ENCODE results near the gene GBA3.

Gene GBA3

GRCh38 chr4:22692736-22693135 lies at the start of gene GBA3:
GBA3 (plus strand) TSS chr4:22692937.
- no peak for DNase-seq

GRCh38 chr4:22643952-22644351 lies 48.8 kb upstream of the GBA3 start:
- DNase-seq = no peak

- DNase-seq = no peak
Measured at GRCh38 chr4:22645481-22646182, 47.1 kb upstream of the GBA3 start.

- DNase-seq = no peak
Measured at GRCh38 chr4:22648996-22649395, 43.7 kb upstream of the GBA3 start.

- DNase-seq = no peak
Measured at GRCh38 chr4:22650771-22651170, 42.0 kb upstream of the GBA3 start.

DNA sequence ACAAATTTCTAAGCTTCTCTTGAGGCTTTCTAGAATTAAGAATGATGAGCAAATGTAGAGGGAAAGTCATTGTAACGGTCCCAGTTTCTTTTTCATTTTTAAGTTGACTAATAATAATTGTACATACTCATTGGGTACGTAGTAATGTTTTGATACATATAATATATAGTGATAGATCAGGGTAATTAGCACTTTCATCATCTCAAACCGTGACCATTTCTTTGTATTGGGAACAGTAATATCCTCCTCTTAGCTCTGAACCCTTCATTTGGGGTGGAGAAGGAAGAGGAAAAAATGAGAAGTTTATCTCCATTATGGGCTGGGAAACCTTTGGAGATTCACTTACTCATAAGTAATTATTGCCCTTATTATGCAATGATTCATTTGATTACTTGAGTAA lies 39.0 kb upstream of the GBA3 start:
- DNase-seq = no peak

GRCh38 chr4:22661443-22661842 lies 31.3 kb upstream of the GBA3 start:
- DNase-seq = no peak

DNA sequence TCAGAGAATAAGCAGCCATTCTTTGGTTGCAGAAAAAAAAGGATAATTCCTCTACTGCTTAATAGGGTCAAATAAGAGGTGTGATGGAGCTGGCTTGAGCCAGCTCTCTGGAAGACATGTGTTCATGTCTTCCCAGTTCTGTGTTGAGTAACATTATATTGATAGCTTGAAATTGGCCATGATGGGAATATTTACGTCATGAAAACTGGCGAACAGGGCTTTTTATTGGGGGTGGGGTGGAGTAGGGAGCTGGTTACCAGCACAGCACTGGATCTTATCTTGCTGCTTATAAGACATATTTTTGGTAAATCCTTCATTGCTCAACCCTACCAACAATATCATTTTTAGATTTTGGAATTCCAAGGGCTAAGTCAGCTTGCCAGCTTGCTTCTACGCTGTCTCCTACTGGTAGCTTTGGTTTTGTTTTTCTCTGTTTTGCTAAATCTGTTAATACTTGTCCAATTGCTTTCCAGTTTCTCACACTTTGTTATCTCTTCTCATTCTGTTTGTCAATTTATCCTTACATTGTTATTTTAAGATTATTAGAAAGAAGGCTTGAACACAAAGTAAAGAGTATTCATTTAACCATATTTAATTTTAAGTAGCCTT lies 25.3 kb upstream of the GBA3 start:
- DNase-seq = no peak

GRCh38 chr4:22668301-22668700 lies 24.4 kb upstream of the GBA3 start:
- DNase-seq = no peak

GRCh38 chr4:22668702-22669101 lies 24.0 kb upstream of the GBA3 start:
- no peak for DNase-seq

DNA sequence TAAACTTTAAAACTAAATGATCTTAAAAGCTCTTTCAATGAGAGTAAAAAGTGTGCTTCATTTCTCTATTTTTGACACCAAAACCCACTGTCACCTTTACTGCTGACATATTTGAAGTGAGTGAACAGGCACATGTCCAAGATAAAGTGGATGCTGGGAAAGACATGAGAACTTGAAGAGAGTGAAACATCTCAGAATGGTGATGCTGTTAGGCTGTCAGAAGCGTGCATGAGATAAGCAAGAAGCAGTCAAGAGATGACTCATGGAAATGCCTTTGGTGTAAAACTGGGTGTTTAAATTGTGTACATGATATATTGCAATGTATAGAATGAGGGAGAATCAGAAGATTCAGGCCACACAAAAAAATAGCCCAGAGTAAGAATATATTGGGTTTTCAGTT lies 21.8 kb upstream of the GBA3 start:
- no peak for DNase-seq

- DNase-seq = no peak
Measured at GRCh38 chr4:22672519-22672918, 20.2 kb upstream of the GBA3 start.

DNA sequence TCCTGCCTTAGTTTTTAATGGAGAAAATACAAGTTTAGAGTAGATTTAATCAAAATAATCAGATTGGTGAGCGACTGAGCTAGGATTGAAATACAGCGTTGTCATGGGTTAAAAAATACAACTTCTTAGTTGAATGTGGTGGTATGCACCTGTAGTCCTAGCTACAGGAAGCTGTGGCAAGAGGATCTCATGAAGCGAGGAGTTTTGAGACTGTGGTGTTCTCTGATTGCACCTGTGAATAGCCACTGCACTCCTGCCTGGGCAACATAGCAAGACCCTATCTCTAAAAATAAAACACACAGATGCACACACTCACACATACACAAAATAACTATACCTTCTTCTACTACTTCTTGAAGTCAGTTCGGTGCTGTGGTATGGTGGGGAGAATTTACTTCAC lies 19.8 kb upstream of the GBA3 start:
- no peak for DNase-seq

DNA sequence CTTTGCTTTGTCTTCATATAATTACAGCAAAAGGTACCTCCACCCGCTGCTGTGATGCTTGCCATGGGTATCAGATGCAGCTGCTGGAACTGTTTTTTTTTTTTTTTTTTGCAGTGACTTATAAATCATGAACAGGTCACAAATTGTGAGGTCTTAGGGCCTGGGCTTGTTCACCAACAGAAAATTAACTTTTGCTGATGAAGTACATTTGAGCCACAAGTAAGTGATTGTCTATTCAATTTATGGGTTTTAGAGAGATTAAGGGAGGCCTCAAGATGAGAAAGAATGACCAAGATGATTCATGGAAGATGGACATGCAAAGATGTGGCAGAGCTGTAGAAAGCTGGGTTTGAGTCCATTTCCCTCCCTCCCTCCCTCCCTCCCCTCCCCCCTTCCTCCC lies 18.0 kb upstream of the GBA3 start:
- no peak for DNase-seq

DNA sequence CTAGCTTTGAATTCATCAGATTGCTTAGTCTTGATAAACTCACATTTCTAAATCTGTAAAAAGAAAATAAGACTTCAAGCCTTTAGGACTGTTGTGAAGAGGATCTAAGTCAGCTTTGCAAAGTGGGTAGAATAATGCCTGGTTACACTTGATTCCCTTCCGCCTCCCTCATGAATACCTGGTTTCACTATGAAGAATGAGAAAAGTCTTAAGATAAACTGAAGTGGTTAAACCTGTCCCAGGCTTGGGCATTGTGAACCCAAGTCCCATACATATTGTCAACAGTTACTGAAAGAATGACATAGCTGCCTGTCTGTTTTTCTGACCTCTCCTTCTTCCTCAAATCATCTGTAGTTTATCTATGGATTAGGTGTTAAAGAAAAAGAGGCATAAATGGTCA lies 16.7 kb upstream of the GBA3 start:
- DNase-seq = no peak

DNA sequence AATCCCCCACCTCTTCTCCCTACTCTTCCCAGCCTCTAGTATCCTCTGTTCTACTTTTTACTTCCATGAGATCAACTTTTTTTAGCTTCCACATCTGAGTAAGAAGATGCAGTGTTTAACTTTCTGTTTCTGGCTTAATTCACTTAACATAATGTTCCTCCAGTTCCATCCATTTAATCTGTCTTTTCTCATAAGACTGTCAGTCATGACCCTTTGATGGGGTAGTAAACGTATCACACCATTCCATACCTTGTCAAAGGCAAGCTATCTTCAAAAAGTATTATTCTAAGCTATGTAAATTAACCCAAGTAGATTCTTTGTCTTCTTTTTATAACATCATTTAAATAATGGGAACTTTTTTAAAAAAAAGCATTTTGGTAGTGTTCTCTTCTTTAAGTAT lies 15.0 kb upstream of the GBA3 start:
- DNase-seq = no peak

- no peak for DNase-seq
Measured at GRCh38 chr4:22678940-22679854, 13.5 kb upstream of the GBA3 start.

- DNase-seq = no peak
Measured at GRCh38 chr4:22680065-22680642, 12.6 kb upstream of the GBA3 start.

GRCh38 chr4:22683726-22684125 lies 9.0 kb upstream of the GBA3 start:
- DNase-seq = no peak

DNA sequence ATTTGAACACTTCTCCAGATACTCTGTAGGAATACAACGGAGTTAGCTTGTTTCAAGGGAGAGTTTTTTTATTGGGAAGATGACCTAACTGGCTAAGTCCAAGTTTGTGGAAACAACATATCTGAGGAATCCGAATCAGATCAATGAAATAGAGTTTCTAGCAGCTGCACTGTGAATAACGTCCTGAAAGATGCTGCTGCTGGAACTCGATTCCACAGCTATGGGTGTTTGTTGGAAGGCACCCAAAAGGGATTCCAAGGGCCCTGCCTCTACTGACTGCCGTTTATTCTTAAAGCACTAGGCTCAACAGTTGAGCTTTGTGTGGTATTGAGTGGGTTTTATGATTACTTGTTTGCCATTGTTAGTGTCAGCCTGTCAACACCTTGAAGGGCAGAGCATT lies 6.6 kb upstream of the GBA3 start:
- DNase-seq = no peak

GRCh38 chr4:22688236-22688635 lies 4.5 kb upstream of the GBA3 start:
- no peak for DNase-seq

DNA sequence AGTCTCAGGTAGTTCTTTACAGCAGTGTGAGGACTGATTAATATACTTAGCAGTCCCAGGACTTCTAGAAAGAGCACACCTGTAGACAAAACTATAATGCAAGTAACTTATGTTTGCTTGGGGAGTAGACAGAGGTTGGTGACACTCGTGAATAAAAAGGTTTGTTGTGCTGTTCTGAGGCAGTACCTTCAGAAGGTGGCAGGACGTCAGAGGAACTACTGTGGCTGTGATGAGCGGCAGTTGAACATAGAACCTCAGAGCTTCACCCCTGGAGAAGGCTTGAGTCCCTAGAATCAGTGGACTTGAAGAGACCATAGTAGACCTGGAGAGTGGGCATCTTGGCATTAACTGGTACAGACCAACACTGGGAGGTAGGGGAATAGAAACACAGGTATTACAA lies 3.3 kb upstream of the GBA3 start:
- no peak for DNase-seq

DNA sequence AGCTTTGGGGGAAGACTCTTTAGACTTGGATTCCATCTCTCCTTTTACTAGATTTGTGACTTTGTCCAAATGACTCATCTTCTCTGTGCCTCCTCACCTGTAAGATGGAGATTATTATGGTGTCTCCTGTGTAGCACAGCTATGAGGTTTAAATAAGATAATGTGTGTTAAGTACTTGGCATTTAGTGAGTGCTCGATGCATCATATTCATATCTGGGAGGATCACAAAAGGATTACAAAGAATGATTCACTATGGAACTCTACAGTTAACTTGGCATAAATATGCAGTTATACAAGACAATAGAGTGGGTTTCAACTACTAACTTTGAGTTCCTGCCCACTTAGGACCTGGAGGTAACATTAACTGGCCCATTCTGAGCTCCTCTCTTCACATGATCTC lies 2.3 kb downstream of the GBA3 start:
- no peak for DNase-seq

DNA sequence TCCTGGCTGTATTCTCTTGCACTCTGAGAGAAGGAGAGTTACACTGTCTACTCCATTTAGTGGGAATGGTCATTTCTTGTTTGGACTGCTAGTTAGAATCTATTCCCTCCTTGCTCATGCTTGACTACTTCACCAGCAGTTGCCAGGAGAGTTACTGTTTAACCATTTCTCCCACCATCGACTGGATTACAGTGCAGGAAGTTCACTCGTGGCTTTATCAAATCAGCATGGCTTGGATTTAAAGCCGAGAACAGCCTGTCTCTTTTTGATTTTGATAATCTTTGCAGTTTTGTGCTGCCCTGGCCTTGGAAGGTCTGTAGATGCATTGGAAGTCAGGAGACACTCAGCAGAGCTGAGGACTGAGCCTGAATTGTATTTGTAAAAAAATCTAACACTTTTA lies 3.2 kb downstream of the GBA3 start:
- no peak for DNase-seq

All from NCI-H1930 (cell line).